HepG2 (cell line): ENCODE data around the gene TOP1. TPM values are rescaled to one million over a fixed set of nuclear protein-coding genes. Genes with fewer than 3 reads are reported as not detected.

ENCODE experiments used
- ATAC-seq: fragments of 200-7000 bp; cut with Tn5 transposase; 3 replicates; pipeline ENCODE4 v1.9.1; 2020; ENCODE audit warnings: mild to moderate bottlenecking, moderate library complexity
- BruUV-seq: library from RNA; stranded (reverse); fragments of 400-500 nt; replicated peaks from 2 replicates; lab custom pipeline; 2021; lab: Mats Ljungman, UMichigan
- CTCF ChIA-PET: fragments of 300-600 bp; formaldehyde crosslinking; extraction: SDS; loops from one replicate; lab custom pipeline; 2021; ENCODE audit warnings: low total read pairs, inconsistent platforms, low intra/inter-chr PET ratio; lab: Yijun Ruan, JAX
- POLR2A ChIA-PET: fragments of 350-600 bp; sonication (Branson Sonifier 250); formaldehyde crosslinking; loops from one replicate; lab custom pipeline; 2020; ENCODE audit warnings: antibody characterized with exemption, inconsistent platforms; lab: Yijun Ruan, JAX
- DNase-seq: peaks from one replicate; pipeline ENCODE4 v3.0.0-alpha.2; 2015; ENCODE audit warnings: low spot score
- FAIRE-seq: peaks from 3 replicates; lab custom pipeline; 2011; peaks lifted over from hg19 to GRCh38; lab: Jason Lieb, UNC
- H2AFZ ChIP-seq: one replicate; pipeline ENCODE4 v1.6.1; 2011; ENCODE audit warnings: low read length, inconsistent platforms
- H3K27ac ChIP-seq: fragments of 300-600 bp; 3 replicates; pipeline ENCODE4 v1.8.0; 2011; ENCODE audit warnings: mixed run types, mild to moderate bottlenecking, mixed read lengths, low read length, inconsistent platforms; ENCODE audit not compliant: insufficient read depth; ENCODE audit errors: extremely low read length
- H3K27me3 ChIP-seq, 2 experiments: fragments of 200-600 bp in 1 of 2; 2 replicates in 1 of 2; 3 replicates in 1 of 2; pipeline versions ENCODE4 v1.6.0 to v1.8.0; 2011; ENCODE audit warnings: low read length in 2 of 2, mild to moderate bottlenecking in 2 of 2, moderate library complexity in 2 of 2, inconsistent platforms in 1 of 2; ENCODE audit not compliant: insufficient read depth in 2 of 2, control insufficient read depth in 1 of 2
- H3K36me3 ChIP-seq, 2 experiments: fragments of 200-600 bp in 1 of 2; replicated peaks in 1 of 2; 2 replicates in 1 of 2; 3 replicates in 1 of 2; pipeline versions ENCODE4 v1.5.1 to v1.8.0; 2011; ENCODE audit warnings: low read length in 2 of 2, inconsistent platforms in 1 of 2; ENCODE audit not compliant: insufficient read depth in 2 of 2, control insufficient read depth in 1 of 2
- H3K4me1 ChIP-seq: 2 replicates; pipeline ENCODE4 v1.5.1; 2012; ENCODE audit warnings: low read length, inconsistent platforms; ENCODE audit not compliant: insufficient read depth
- H3K4me2 ChIP-seq: 2 replicates; pipeline ENCODE4 v1.6.0; 2011; ENCODE audit warnings: low read depth, low read length, inconsistent platforms
- H3K4me3 ChIP-seq, 3 experiments: fragments of 200-600 bp in 1 of 3; sonication (generic), shearing (Covaris generic) in 1 of 3; replicated peaks in 1 of 3; 2 replicates each; pipeline ENCODE4 v1.5.1; 2011 to 2016; ENCODE audit warnings: low read length in 3 of 3, inconsistent platforms in 2 of 3, low read depth in 2 of 3, mild to moderate bottlenecking in 2 of 3, control low read depth in 1 of 3, mixed read lengths in 1 of 3; ENCODE audit not compliant: insufficient read depth in 1 of 3
- H3K79me2 ChIP-seq: one replicate; pipeline ENCODE4 v1.6.1; 2011; ENCODE audit warnings: low read length, inconsistent platforms; ENCODE audit not compliant: insufficient read depth
- H3K9ac ChIP-seq: 2 replicates; pipeline ENCODE4 v1.6.0; 2011; ENCODE audit warnings: mild to moderate bottlenecking, low read depth, low read length, inconsistent platforms; ENCODE audit not compliant: insufficient read depth
- H3K9me3 ChIP-seq: 2 replicates; pipeline ENCODE4 v1.5.1; 2012; ENCODE audit warnings: mild to moderate bottlenecking, low read length
- H4K20me1 ChIP-seq: 2 replicates; pipeline ENCODE4 v1.6.0; 2011; ENCODE audit warnings: inconsistent platforms, mild to moderate bottlenecking, low read length, moderate library complexity; ENCODE audit not compliant: insufficient read depth
- AGO2 ChIP-seq: fragments of 200-400 bp; formaldehyde crosslinking; optimal IDR thresholded peaks from 2 replicates; pipeline ENCODE3; 2017; ENCODE audit warnings: mild to moderate bottlenecking, low read depth, low read length, moderate library complexity
- CREB1 ChIP-seq, 2 experiments: fragments of 450-650 bp in 1 of 2; IDR thresholded peaks; 2 replicates each; pipeline ENCODE4 v1.6.1; 2016 to 2017; ENCODE audit warnings: control low read depth in 1 of 2, mild to moderate bottlenecking in 1 of 2, missing compliant biosample characterization in 1 of 2, missing genetic modification characterization in 1 of 2
- RBM22 ChIP-seq: fragments of 200-400 bp; formaldehyde crosslinking; optimal IDR thresholded peaks from 2 replicates; pipeline ENCODE3; 2017; ENCODE audit warnings: mild to moderate bottlenecking, low read length, moderate library complexity
- YEATS4 ChIP-seq: sonication (generic); formaldehyde crosslinking; IDR thresholded peaks from 2 replicates; pipeline ENCODE4 v1.4.0; 2020; ENCODE audit warnings: missing genetic modification reagents, borderline replicate concordance
- ZNF652 ChIP-seq: IDR thresholded peaks from 2 replicates; pipeline ENCODE4 v1.6.1; 2016; ENCODE audit warnings: low read depth, borderline replicate concordance
- ZNF75D ChIP-seq: sonication (generic); formaldehyde crosslinking; IDR thresholded peaks from 2 replicates; pipeline ENCODE4 v1.8.1; 2023; ENCODE audit warnings: missing genetic modification reagents, mild to moderate bottlenecking, borderline replicate concordance
- WGBS: methylation state at CpG from one replicate; pipeline ENCODE4 v1.1.6; 2017; ENCODE audit warnings: low lambda C conversion rate; 5-methylcytosine and 5-hydroxymethylcytosine counted together
- in situ Hi-C: cut with HindIII; loops from 2 replicates; pipeline ENCODE4 v1.10.0; 2017; ENCODE audit warnings: low pct_unique_long_range_greater_than_20kb; ENCODE audit not compliant: extremely low pct_ligation_motif_present
- intact Hi-C: fragments of 100-400 bp; cut with micrococcal nuclease; formaldehyde crosslinking; loops from one replicate; pipeline ENCODE4 v1.10.0; 2022; ENCODE audit not compliant: unreplicated experiment
- polyA plus RNA-seq, 8 experiments: library from polyadenylated mRNA; depleted of rRNA in 3 of 8; stranded (reverse) in 7 of 8; unstranded in 1 of 8; fragments of >200 nt; fragmentation: Illumina TruSeq in 4 of 8; extraction: Trizol in 4 of 8; gene quantifications; 2 replicates each; pipeline versions ENCODE4 v1.2.1 to v1.2.3, GENCODE V29; 2011 to 2016; ENCODE audit warnings: low read depth in 4 of 8, missing spikeins in 1 of 8, mixed read lengths in 1 of 8; ENCODE audit not compliant: insufficient read depth in 1 of 8
- total RNA-seq, 5 experiments: library from RNA; depleted of rRNA; stranded (reverse); fragments of >200 nt; fragmentation: Illumina TruSeq; extraction: Trizol; gene quantifications; 2 replicates each; pipeline ENCODE4 v1.2.3, GENCODE V29; 2016; ENCODE audit warnings: low read depth in 1 of 5

TOP1 gene
- total and polyA plus RNA-seq, 2 of the 13 experiments (the other 11 are each of a cell fraction or from before 2014, with no cell fraction given) = 10.2 to 19.4 TPM

DNA sequence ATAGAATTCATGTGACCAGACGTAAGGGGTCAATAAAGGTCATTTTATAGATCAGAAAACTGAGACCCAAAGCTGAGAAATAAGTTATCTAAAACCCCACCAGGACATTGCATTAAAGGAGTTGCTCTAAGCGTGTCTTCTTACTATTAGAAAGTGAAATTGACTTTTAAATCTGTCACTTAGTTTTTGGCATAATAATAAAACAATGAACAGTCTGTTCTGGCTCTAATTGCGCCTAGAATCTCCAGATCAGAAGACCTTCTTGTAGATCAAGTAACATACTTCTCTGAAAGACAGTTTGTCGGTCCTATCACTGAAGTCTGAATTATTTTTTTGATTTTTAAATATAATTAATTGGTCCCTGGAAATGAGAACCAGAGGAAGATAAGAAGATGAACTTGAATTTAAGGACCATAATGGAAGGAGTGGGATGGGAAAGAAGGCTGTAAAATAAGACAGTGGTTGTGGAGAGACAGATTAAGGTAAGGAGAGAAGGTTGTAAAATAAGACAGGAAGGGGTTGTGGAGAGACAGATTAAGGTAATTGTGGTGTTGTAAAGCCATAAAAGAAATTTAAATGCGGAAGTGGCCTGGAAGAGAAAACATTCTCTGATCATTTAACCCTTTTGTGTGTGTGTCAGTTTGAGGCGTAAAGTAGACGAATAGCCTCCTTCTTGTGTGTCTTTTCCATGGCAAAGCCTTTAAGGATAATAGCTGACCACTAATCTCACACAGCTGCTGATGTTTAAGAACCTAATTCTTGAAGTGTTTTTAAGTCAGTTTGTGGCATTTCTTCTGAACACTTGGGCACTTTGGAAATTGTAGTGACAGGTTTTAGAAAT lies 20.1 kb downstream of the TOP1 start:
- H3K4me1 ChIP-seq = peaks cover 93% of the 10 kb centered on the region
- H3K79me2 ChIP-seq = peaks cover 99% of the 10 kb centered on the region
- no peak for FAIRE-seq
- BruUV-seq = no TSS peak
- ATAC-seq = no peak
- in situ Hi-C loops = no loop called here
- H3K9ac ChIP-seq = no peak overlapping the region
- no peaks in the 10 kb centered on the region for H3K27me3 ChIP-seq
- H3K9me3 ChIP-seq = no peaks in the 10 kb centered on the region
- intact Hi-C loops = no loop called here
- TF ChIP-seq CREB1 (IDR thresholded peaks at IDR 0.05) (no peak), CREB1 (CRISPR knock-in tag; IDR thresholded peaks at IDR 0.05) (no peak), ZNF652 (CRISPR knock-in tag) (peak; percentile 38; the same call in 1 of the 2 replicates), ZNF75D (CRISPR knock-in tag) (no peak), AGO2 (no peak)
- ChIA-PET POLR2A (interaction anchor here (1.7 kb wide), 1 partner anchor 10 kb away, joined by 6 read pairs; no protein-coding TSS in a partner anchor), CTCF (no interaction called here)
- no peak overlapping the region for H2AFZ ChIP-seq
- H3K36me3 ChIP-seq = peaks cover 0 to under 1% of the 10 kb centered on the region in 2 experiments; a peak in 2 of 5 replicates
- no peak overlapping the region for H3K4me3 ChIP-seq
- no peak overlapping the region for H3K4me2 ChIP-seq
- no peak for DNase-seq
- H3K27ac ChIP-seq = no peak overlapping the region
- 97% methylated on average over 7 of the region's 7 CpGs for WGBS
- H4K20me1 ChIP-seq = peaks cover 42% of the 10 kb centered on the region

DNA sequence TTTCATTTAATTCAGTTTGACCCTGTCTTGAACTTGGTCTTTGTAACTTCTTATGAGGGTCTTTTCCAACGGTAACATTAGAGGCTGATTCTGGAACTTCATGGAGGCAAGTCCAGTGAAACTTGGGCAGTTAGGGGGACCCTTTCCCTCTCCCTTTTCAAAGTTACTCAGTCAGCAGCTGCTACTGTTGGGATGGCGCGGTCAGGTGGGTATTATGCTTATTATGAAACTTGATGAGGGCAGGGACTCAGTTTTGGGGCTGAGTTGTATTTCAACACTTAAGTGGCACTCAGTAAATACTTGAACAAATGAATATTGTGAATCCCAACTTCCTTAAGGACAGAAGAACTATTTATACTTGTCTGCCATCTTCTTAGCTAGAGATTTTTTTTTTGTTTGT lies 20.8 kb downstream of the TOP1 start:
- Histone ChIP-seq H3K27ac (no peak overlapping the region), H3K27me3 (no peaks in the 10 kb centered on the region), H3K4me2 (no peak overlapping the region), H3K9ac (no peak overlapping the region), H3K36me3 (no peaks in the 10 kb centered on the region; a peak in 2 of 5 replicates), H2AFZ (no peak overlapping the region), H4K20me1 (peaks cover 46% of the 10 kb centered on the region), H3K4me1 (peaks cover 88% of the 10 kb centered on the region), H3K79me2 (peaks cover 100% of the 10 kb centered on the region), H3K4me3 (no peak overlapping the region), H3K9me3 (no peaks in the 10 kb centered on the region)
- WGBS = 61% methylated on average over 3 of the region's 3 CpGs
- ATAC-seq (no peak), FAIRE-seq (no peak), DNase-seq (no peak)
- POLR2A ChIA-PET = no interaction called here
- no TSS peak for BruUV-seq
- intact Hi-C loops (no loop called here), in situ Hi-C loops (no loop called here)
- TF ChIP-seq YEATS4 (CRISPR knock-in tag) (no peak), RBM22 (peak; percentile 15)
- CTCF ChIA-PET = no interaction called here
